IPS DF 6.9 (cell line): ENCODE data around the gene FLNB.

Experiments
- DNase-seq: peaks from one replicate; pipeline ENCODE4 v3.0.0-alpha.2; 2013; ENCODE audit warnings: low read depth, low spot score
- H3K27ac ChIP-seq: one replicate; pipeline ENCODE4 v1.5.1; 2013; ENCODE audit warnings: low read length, control low read depth
- H3K27me3 ChIP-seq: 2 replicates; pipeline ENCODE4 v1.6.1; 2013; ENCODE audit warnings: mild to moderate bottlenecking, low read length; ENCODE audit not compliant: control insufficient read depth, insufficient read depth
- H3K36me3 ChIP-seq: 2 replicates; pipeline ENCODE4 v1.6.1; 2013; ENCODE audit warnings: low read length; ENCODE audit not compliant: control insufficient read depth, insufficient read depth
- H3K4me1 ChIP-seq: 2 replicates; pipeline ENCODE4 v1.6.1; 2013; ENCODE audit warnings: low read length; ENCODE audit not compliant: control insufficient read depth, insufficient read depth
- H3K4me3 ChIP-seq: 2 replicates; pipeline ENCODE4 v1.5.1; 2013; ENCODE audit warnings: mild to moderate bottlenecking, low read length
- H3K9me3 ChIP-seq: 2 replicates; pipeline ENCODE4 v1.6.1; 2013; ENCODE audit warnings: low read length, inconsistent platforms; ENCODE audit not compliant: control insufficient read depth, insufficient read depth
- WGBS: extraction: QIAGEN DNeasy Blood & Tissue Kit; methylation state at CpG from one replicate; pipeline ENCODE4 v1.1.7; 2013; ENCODE audit warnings: mixed read lengths, missing lambda C conversion rate; ENCODE audit not compliant: insufficient read length, insufficient coverage; 5-methylcytosine and 5-hydroxymethylcytosine counted together

FLNB gene

GRCh38 chr3:58111513-58112184, 103.4 kb downstream of the FLNB start:
- Histone ChIP-seq H3K36me3 (peaks cover 27% of the 10 kb centered on the region), H3K4me1 (no peaks in the 10 kb centered on the region), H3K27me3 (no peaks in the 10 kb centered on the region), H3K4me3 (no peak overlapping the region), H3K27ac (no peak overlapping the region), H3K9me3 (no peaks in the 10 kb centered on the region)
- no CpG with 5 or more reads among the region's 11 CpGs for WGBS
- no peak for DNase-seq

GRCh38 chr3:58112185-58112535, 103.9 kb downstream of the FLNB start:
- WGBS: no CpG with 5 or more reads among the region's 6 CpGs
- DNase-seq: no peak
- H3K9me3 ChIP-seq: no peaks in the 10 kb centered on the region
- no peaks in the 10 kb centered on the region for H3K27me3 ChIP-seq
- H3K4me3 ChIP-seq: no peak overlapping the region
- H3K36me3 ChIP-seq: peaks cover 24% of the 10 kb centered on the region
- H3K27ac ChIP-seq: no peak overlapping the region
- no peaks in the 10 kb centered on the region for H3K4me1 ChIP-seq

- Histone ChIP-seq H3K36me3 (peaks cover 16% of the 10 kb centered on the region; the same call in 1 of the 2 replicates), H3K27me3 (no peaks in the 10 kb centered on the region), H3K27ac (no peak overlapping the region), H3K4me3 (no peak overlapping the region), H3K4me1 (no peaks in the 10 kb centered on the region), H3K9me3 (no peaks in the 10 kb centered on the region)
- no CpG with 5 or more reads among the region's 6 CpGs for WGBS
- no peak for DNase-seq
These were observed 107.0 kb downstream of the FLNB start for GRCh38 chr3:58115175-58115574.

- no CpG with 5 or more reads among the region's 12 CpGs for WGBS
- no peaks in the 10 kb centered on the region for H3K27me3 ChIP-seq
These were observed 108.1 kb downstream of the FLNB start for GRCh38 chr3:58116161-58116955.

GRCh38 chr3:58116985-58117384, 108.8 kb downstream of the FLNB start:
- Histone ChIP-seq H3K4me1 (no peaks in the 10 kb centered on the region), H3K27ac (no peak overlapping the region), H3K4me3 (no peak overlapping the region), H3K9me3 (no peaks in the 10 kb centered on the region), H3K27me3 (no peaks in the 10 kb centered on the region), H3K36me3 (peaks cover 19% of the 10 kb centered on the region)
- no CpG with 5 or more reads among the region's 4 CpGs for WGBS
- no peak for DNase-seq

More at GRCh38 chr3:58116161-58116955, 108.1 kb downstream of the FLNB start:
- peaks cover 21% of the 10 kb centered on the region for H3K36me3 ChIP-seq
- H3K27ac ChIP-seq: no peak overlapping the region
- no peaks in the 10 kb centered on the region for H3K9me3 ChIP-seq
- no peaks in the 10 kb centered on the region for H3K4me1 ChIP-seq
- no peak for DNase-seq
- H3K4me3 ChIP-seq: no peak overlapping the region

DNA sequence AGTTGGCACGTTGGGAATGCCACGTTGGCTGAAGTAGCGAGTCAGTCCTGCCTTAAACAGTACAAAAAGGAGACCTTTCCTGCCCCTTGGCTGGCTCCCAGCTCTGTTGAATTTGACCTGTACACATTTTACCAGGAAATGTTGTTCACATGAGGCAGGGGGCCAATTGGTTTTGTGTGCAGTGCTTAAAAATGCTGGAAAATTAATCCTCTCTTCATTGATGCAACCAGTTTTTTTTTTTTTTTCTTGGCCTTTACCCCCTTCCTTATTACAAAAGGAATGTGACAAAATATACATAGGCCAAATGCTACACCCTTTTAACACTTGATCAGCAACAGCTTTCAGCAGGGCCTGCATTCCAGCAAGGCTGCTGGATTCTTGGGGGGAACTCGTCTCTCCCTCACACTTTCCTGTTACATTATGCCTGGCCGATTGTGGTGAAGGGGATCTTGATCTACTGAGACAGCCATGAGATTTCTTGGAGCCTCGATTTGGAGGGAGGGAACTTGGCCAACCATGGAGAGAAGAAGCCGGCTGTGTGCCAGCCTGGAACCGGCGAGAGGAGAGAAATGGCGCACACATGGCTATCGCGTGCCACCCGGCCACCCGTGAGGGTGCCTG, 109.4 kb downstream of the FLNB start:
- no peak for DNase-seq

DNA sequence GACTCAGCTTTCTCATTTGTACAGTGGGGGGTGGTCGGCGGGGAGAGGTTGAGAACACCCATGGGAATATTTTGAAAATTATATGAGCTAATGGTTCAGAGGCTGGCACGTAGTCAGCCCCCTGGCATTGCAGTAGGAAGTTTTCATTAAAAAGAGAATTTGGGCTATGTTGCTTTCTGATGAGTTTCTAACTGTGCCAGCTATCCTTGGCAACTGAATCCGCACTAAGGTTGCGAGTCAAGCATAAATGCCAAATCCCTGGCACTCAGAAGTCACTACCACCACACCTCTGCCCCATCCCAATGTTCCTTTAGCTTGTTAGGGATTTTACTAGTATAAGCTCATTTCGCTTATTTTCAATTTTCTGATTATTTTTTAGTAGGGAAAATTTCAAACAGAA, 111.0 kb downstream of the FLNB start:
- no peak overlapping the region for H3K4me3 ChIP-seq
- DNase-seq: no peak
- no peak overlapping the region for H3K27ac ChIP-seq
- H3K9me3 ChIP-seq: no peaks in the 10 kb centered on the region
- peaks cover 19% of the 10 kb centered on the region for H3K36me3 ChIP-seq
- no peaks in the 10 kb centered on the region for H3K4me1 ChIP-seq
- WGBS: no CpG with 5 or more reads among the region's 6 CpGs
- H3K27me3 ChIP-seq: no peaks in the 10 kb centered on the region

More for the DNA sequence above, 109.4 kb downstream of the FLNB start:
- WGBS: no CpG with 5 or more reads among the region's 14 CpGs
- Histone ChIP-seq H3K27me3 (no peaks in the 10 kb centered on the region), H3K9me3 (no peaks in the 10 kb centered on the region), H3K4me3 (no peak overlapping the region), H3K27ac (no peak overlapping the region), H3K36me3 (peaks cover 12% of the 10 kb centered on the region), H3K4me1 (no peaks in the 10 kb centered on the region)

DNA sequence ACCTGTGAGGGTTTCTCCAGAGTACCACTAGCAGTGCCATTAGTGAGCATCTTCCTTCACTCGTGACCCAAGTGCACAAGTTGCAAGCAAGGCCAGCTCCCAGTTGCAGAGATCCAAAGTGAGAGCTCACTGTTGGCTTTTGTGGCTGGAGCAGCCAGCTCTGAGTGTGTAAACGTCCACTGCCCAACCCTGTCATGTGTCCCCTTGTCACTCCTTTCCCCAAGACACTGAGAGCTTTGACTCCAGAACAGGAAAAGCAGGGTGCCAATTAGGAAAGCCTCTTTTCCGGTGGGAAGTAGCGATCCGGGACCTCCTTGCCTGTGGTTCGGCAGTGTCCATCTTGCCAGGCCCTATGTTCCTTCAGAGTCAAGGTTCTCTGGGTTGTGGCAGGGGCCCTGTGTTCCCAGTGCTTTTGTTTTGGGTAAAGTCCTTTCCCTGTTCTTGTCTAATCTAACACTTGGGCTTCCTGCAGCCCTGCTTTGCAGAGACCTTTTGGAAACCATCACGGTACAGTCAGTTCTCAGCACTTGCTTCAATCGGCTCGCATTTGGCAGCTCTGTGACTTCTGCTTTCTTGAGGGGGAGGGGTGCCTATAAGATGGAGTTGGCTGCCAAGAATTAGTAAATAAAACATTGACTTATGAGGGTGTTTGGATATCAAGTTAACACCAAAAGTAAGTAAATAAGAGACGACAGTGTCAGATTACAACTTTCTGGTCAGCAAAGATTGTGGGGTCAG, 112.0 kb downstream of the FLNB start:
- no peak for DNase-seq
- H3K9me3 ChIP-seq: no peaks in the 10 kb centered on the region
- no peaks in the 10 kb centered on the region for H3K27me3 ChIP-seq
- peaks cover 27% of the 10 kb centered on the region for H3K36me3 ChIP-seq
- no peak overlapping the region for H3K4me3 ChIP-seq
- no peaks in the 10 kb centered on the region for H3K4me1 ChIP-seq
- H3K27ac ChIP-seq: no peak overlapping the region
- no CpG with 5 or more reads among the region's 10 CpGs for WGBS

- DNase-seq: no peak
- H3K4me3 ChIP-seq: no peak overlapping the region
- H3K27ac ChIP-seq: no peak overlapping the region
- H3K4me1 ChIP-seq: no peaks in the 10 kb centered on the region
- WGBS: no CpG with 5 or more reads among the region's 11 CpGs
- H3K27me3 ChIP-seq: no peaks in the 10 kb centered on the region
- H3K36me3 ChIP-seq: peaks cover 27% of the 10 kb centered on the region
- H3K9me3 ChIP-seq: no peaks in the 10 kb centered on the region
These were observed 113.0 kb downstream of the FLNB start for GRCh38 chr3:58121183-58121582.
